Measurements from ENCODE around the gene DCST1.

Gene DCST1

GRCh38 chr1:155092641-155093040, 59.0 kb downstream of the DCST1 start:
- no peak for DNase-seq

GRCh38 chr1:155093911-155094621, 60.4 kb downstream of the DCST1 start:
- peak; percentile 44 for DNase-seq

GRCh38 chr1:155094622-155094948, 61.0 kb downstream of the DCST1 start:
- no peak for DNase-seq

GRCh38 chr1:155099331-155099730, 65.7 kb downstream of the DCST1 start:
- no peak for DNase-seq
